Neural cell (in vitro differentiated cells): ENCODE results near the gene DNAAF9. TPM values are rescaled to one million over a fixed set of nuclear protein-coding genes. Genes with fewer than 3 reads are reported as not detected.

ENCODE experiments used
- H2AFZ ChIP-seq: fragments of 200-600, 300-800 bp; sonication (generic), shearing (Covaris generic); 2 replicates; pipeline ENCODE4 v1.6.0; 2014; ENCODE audit warnings: low read depth, mild to moderate bottlenecking, antibody characterized with exemption, low read length, moderate library complexity
- H3F3A ChIP-seq: fragments of 200-600 bp; shearing (Covaris generic); 2 replicates; pipeline ENCODE4 v1.6.1; 2016; ENCODE audit warnings: mild to moderate bottlenecking, moderate library complexity, mixed read lengths, antibody characterized with exemption, low read length; ENCODE audit not compliant: insufficient read depth, poor library complexity, severe bottlenecking
- H3K27ac ChIP-seq: fragments of 200-600, 300-800 bp; sonication (generic), shearing (Covaris generic); 2 replicates; pipeline ENCODE4 v1.5.1; 2014; ENCODE audit warnings: mild to moderate bottlenecking, low read length, moderate library complexity
- H3K27me3 ChIP-seq: fragments of 300-800, 200-600 bp; sonication (generic), shearing (Covaris generic); 2 replicates; pipeline ENCODE4 v1.6.0; 2014; ENCODE audit warnings: mild to moderate bottlenecking, low read depth, low read length, moderate library complexity; ENCODE audit not compliant: insufficient read depth
- H3K36me3 ChIP-seq: fragments of 300-800, 200-600 bp; sonication (generic), shearing (Covaris generic); 2 replicates; pipeline ENCODE4 v1.5.1; 2014; ENCODE audit warnings: mild to moderate bottlenecking, antibody characterized with exemption, low read length, moderate library complexity; ENCODE audit not compliant: insufficient read depth
- H3K4me2 ChIP-seq: fragments of 300-800, 200-600 bp; sonication (generic), shearing (Covaris generic); 2 replicates; pipeline ENCODE4 v1.6.0; 2014; ENCODE audit warnings: mild to moderate bottlenecking, low read length
- H3K4me3 ChIP-seq: fragments of 300-800, 200-600 bp; sonication (generic), shearing (Covaris generic); 2 replicates; pipeline ENCODE4 v1.5.1; 2014; ENCODE audit warnings: mild to moderate bottlenecking, low read length, moderate library complexity
- H3K79me2 ChIP-seq: fragments of 200-600 bp; shearing (Covaris generic); replicated peaks from 2 replicates; pipeline ENCODE4 v1.6.0; 2014; ENCODE audit warnings: mild to moderate bottlenecking, low read length, moderate library complexity; ENCODE audit not compliant: insufficient read depth
- H3K9ac ChIP-seq: fragments of 300-800, 200-600 bp; sonication (generic), shearing (Covaris generic); 2 replicates; pipeline ENCODE4 v1.6.1; 2016; ENCODE audit warnings: mild to moderate bottlenecking, low read length, mixed read lengths
- H3K9me2 ChIP-seq: fragments of 200-600 bp; shearing (Covaris generic); 2 replicates; pipeline ENCODE4 v1.6.1; 2016; ENCODE audit warnings: mild to moderate bottlenecking, low read length, mixed read lengths; ENCODE audit not compliant: insufficient read depth
- H3K9me3 ChIP-seq: fragments of 200-600, 300-800 bp; sonication (generic), shearing (Covaris generic); 2 replicates; pipeline ENCODE4 v1.6.1; 2016; ENCODE audit warnings: mild to moderate bottlenecking, mixed run types, low read length, moderate library complexity, mixed read lengths
- H4K20me1 ChIP-seq: fragments of 200-600 bp; shearing (Covaris generic); 2 replicates; pipeline ENCODE4 v1.6.1; 2016; ENCODE audit warnings: mild to moderate bottlenecking, mixed run types; ENCODE audit not compliant: insufficient read depth
- CTCF ChIP-seq: fragments of 450-650 bp; IDR thresholded peaks from 2 replicates; pipeline ENCODE4 v1.5.1; 2014; ENCODE audit warnings: antibody characterized with exemption, mild to moderate bottlenecking, moderate library complexity; ENCODE audit not compliant: poor library complexity, severe bottlenecking
- EP300 ChIP-seq: fragments of 450-650 bp; conservative IDR thresholded peaks from 2 replicates; pipeline ENCODE4 v1.6.1; 2014; ENCODE audit warnings: antibody characterized with exemption, mild to moderate bottlenecking, moderate library complexity; ENCODE audit not compliant: poor library complexity, severe bottlenecking
- EZH2 ChIP-seq: fragments of 200-600, 300-800 bp; shearing (Covaris generic), sonication (generic); IDR thresholded peaks from 2 replicates; pipeline ENCODE4 v1.6.1; 2014; ENCODE audit warnings: antibody characterized with exemption, low read length, borderline replicate concordance, mild to moderate bottlenecking; ENCODE audit not compliant: insufficient read depth, poor library complexity, severe bottlenecking
- MXI1 ChIP-seq: fragments of 450-650 bp; conservative IDR thresholded peaks from 2 replicates; pipeline ENCODE4 v1.6.1; 2014; ENCODE audit warnings: antibody characterized with exemption, mild to moderate bottlenecking; ENCODE audit not compliant: poor library complexity, severe bottlenecking
- POLR2AphosphoS5 ChIP-seq: IDR thresholded peaks from 2 replicates; pipeline ENCODE4 v1.6.1; 2012
- RAD21 ChIP-seq: fragments of 450-650 bp; conservative IDR thresholded peaks from 2 replicates; pipeline ENCODE4 v1.6.1; 2014; ENCODE audit warnings: antibody characterized with exemption, mild to moderate bottlenecking, moderate library complexity
- REST ChIP-seq: IDR thresholded peaks from 2 replicates; pipeline ENCODE4 v1.6.1; 2012; ENCODE audit warnings: borderline replicate concordance
- SMC3 ChIP-seq: fragments of 450-650 bp; conservative IDR thresholded peaks from 2 replicates; pipeline ENCODE4 v1.6.1; 2014; ENCODE audit warnings: antibody characterized with exemption, mild to moderate bottlenecking, moderate library complexity; ENCODE audit not compliant: poor library complexity
- TAF1 ChIP-seq: IDR thresholded peaks from 2 replicates; pipeline ENCODE4 v1.6.1; 2012; ENCODE audit warnings: low read depth
- polyA minus RNA-seq: library from RNA; depleted of rRNA, polyadenylated mRNA; stranded (reverse); fragments of >200 nt; gene quantifications from 2 replicates; pipeline ENCODE4 v1.2.3, GENCODE V29; 2014
- polyA plus RNA-seq: library from polyadenylated mRNA; depleted of rRNA; stranded (reverse); fragments of >200 nt; gene quantifications from 2 replicates; pipeline ENCODE4 v1.2.3, GENCODE V29; 2014

Gene DNAAF9
- polyA plus RNA-seq (58.0 and 59.7 TPM in 2 replicates), polyA minus RNA-seq (64.3 and 71.5 TPM in 2 replicates)

DNA sequence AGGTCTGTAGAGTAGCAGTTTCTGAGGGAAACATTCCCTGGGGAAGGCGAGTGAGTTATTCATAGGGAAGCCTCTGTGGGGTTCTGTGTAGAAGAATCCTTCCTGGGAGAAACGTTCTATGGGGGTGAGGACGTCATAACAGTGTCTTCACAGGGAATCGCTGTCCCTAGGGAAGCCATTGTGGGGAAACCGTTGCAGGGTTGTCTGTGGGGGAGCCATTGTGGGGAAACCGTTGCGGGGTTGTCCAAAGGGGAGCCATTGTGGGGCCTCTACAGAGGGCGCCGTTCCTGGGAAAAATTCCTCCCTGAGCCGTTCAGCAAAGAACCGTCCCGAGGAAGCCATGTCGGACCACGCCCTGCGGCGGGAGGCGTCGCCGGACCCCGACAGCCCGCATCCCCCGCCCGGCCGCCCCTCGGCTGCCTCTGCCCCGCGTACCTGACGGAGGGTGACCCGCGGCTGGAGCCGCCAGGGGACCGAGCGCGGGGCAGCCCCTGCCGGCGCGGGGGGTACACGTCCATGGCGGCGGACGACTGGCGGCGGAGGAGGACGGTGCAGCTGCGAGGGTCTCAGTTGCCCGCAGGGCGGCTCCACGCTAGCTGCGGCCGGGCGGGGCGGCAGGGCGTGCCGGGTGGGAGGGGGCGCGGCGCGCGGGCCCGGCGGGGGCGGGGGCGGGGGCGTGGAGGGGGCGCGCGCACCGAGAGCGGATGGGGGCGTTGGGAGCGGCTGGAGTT lies at the start of gene DNAAF9:
DNAAF9 (minus strand) TSS at position 630 of the 731 bp plus-strand sequence; CDS start at position 518, 112 bp downstream.
- H3K9me2 ChIP-seq = no peaks in the 10 kb centered on the region
- peak within 1 kb of the TSS; percentile 97 for H3K9ac ChIP-seq
- no peaks in the 10 kb centered on the region for H3F3A ChIP-seq
- peak within 1 kb of the TSS; percentile 73 for H3K4me3 ChIP-seq
- H4K20me1 ChIP-seq = no peaks in the 10 kb centered on the region
- no peaks in the 10 kb centered on the region for H3K36me3 ChIP-seq
- peak within 1 kb of the TSS; percentile 57 for H2AFZ ChIP-seq
- peak within 1 kb of the TSS; percentile 96 for H3K4me2 ChIP-seq
- peak within 1 kb of the TSS; percentile 99 for H3K27ac ChIP-seq
- H3K79me2 ChIP-seq = peaks cover 50% of the 10 kb centered on the region
- H3K9me3 ChIP-seq = no peaks in the 10 kb centered on the region
- TF ChIP-seq TAF1 (peak; percentile 51), RAD21 (no peak), EP300 (no peak), EZH2 (no peak), CTCF (peak; percentile 71), REST (peak; percentile 45), POLR2AphosphoS5 (peak; percentile 77), SMC3 (peak; percentile 41), MXI1 (no peak)
- no peaks in the 10 kb centered on the region for H3K27me3 ChIP-seq

DNA sequence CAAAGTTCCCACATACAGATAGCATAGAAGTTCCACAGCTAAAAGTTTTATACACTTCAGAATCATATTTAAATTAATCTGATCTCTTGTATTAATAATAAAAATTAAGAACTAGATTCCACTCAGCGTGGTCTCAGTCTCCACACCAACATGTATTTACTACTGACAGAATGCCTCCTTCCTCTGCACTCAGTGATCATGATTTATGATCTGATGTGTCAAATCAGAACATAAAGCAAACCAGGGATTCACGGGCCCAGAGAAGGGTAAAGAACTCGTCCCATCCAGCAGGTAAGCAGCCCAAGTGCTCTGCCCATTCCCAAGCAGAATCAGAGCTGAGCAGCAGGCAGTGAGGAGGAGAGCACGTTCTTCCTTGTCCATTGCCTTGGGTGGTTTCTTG lies 49.2 kb upstream of the DNAAF9 start:
- H4K20me1 ChIP-seq = no peaks in the 10 kb centered on the region
- no peaks in the 10 kb centered on the region for H3F3A ChIP-seq
- no peak overlapping the region for H3K9ac ChIP-seq
- no peaks in the 10 kb centered on the region for H3K27me3 ChIP-seq
- H3K79me2 ChIP-seq = no peaks in the 10 kb centered on the region
- H3K4me2 ChIP-seq = no peak overlapping the region
- no peak overlapping the region for H2AFZ ChIP-seq
- TF ChIP-seq EZH2 (no peak), REST (no peak), CTCF (no peak), EP300 (no peak), RAD21 (no peak), MXI1 (no peak), TAF1 (no peak), POLR2AphosphoS5 (no peak), SMC3 (no peak)
- H3K9me2 ChIP-seq = no peaks in the 10 kb centered on the region
- H3K36me3 ChIP-seq = no peaks in the 10 kb centered on the region
- no peaks in the 10 kb centered on the region for H3K9me3 ChIP-seq
- no peak overlapping the region for H3K4me3 ChIP-seq
- H3K27ac ChIP-seq = no peak overlapping the region
